ENCODE results near the gene ARHGEF1.

Gene ARHGEF1

DNA sequence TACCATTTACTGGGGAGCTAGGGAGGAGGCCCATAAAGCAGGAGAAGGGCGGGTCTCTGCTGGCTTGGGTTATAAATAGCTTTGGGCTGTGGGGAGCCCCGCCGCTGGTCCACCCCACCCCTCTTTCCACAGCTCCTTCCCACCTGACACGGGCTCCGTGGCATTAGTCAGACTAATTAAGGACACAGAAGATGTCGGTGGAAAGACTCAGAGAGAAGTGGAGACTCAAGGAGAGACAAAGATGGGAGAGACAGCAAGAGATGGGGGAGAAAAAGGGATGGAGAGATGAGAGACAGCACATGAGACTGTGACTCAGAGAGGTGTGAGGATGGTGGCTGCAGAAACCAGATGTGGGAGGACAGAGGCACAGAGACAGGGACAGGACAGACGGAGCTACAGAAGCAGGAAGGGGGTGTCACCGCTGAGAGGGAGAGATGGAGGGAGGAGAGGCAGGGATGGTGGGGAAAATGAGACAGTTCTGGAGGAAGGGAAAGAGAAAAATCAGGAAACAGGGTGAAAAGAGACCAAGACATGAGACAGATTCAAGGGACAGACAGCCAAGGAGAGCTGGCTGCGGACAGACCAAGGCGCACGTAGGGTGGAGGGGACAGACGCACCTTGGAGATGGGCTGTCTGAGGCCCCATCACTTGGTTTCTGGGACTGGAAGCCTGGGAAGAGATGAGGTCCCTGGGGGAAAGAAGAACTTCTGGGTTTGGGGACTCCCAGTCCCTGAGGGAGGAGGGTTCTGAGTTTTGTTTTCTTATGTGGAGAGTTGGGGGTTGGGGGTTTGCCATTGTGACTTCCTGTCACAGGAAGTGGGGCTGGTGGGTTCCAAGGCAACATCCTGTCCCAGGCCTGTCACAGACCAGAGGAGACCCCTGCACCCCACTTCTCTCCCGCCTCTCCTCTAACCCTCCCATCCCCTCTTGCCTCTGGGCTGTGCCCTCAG, 4.1 kb downstream of the ARHGEF1 start:
- DNase-seq = no peak

DNA sequence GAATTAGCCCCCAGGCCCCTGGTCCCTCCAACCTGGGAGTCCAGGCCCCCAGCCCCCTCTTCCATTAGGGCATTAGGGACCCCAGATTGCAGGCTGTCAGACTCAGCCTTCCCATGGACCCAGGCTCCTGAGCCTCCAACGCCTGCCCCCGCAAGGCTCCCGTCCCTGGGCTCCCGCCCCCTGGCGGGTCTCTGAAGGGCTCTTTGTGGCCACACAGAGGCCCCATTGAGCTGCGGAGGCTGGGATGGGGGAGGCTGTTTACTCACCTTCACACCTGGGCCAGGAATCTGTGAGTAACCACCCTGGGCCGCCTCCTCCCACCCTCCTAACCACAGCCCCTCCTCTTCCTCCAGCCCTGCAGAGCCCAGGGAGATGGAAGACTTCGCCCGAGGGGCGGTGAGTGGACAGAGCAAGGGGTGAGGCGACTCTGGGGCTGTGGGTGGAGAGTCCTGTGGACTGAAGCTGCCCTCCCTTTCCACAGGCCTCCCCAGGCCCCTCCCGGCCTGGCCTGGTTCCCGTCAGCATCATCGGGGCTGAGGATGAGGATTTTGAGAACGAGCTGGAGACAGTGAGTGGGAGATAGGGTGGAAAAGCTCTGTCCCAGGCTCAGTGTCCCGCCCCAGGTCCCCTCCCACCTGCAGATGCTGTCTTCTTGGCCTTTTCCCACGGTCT, 4.9 kb downstream of the ARHGEF1 start:
- DNase-seq = no peak

DNA sequence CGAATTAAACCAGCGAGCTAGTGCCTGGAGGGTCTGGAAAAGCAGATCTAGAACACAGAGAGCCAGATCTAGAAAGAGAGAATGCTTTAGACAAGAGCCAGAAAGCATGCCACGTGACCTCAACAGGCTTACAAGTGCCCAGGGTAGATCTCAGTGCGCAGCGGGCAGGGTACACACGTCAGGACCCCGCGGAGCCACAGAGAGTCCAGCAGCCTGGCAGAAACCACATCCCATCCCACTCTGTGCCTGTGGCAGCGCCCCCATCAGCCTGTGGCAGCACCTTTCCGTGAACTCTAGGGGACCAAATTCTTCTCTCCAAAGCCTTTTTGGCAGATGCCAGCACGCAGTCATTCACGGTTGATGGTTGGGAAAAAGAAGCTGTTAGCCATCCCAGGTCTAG, 5.9 kb downstream of the ARHGEF1 start:
- DNase-seq = no peak

- DNase-seq = no peak
Measured at GRCh38 chr19:41889896-41890295, 6.9 kb downstream of the ARHGEF1 start.

GRCh38 chr19:41890936-41891335, 8.0 kb downstream of the ARHGEF1 start:
- no peak for DNase-seq

DNA sequence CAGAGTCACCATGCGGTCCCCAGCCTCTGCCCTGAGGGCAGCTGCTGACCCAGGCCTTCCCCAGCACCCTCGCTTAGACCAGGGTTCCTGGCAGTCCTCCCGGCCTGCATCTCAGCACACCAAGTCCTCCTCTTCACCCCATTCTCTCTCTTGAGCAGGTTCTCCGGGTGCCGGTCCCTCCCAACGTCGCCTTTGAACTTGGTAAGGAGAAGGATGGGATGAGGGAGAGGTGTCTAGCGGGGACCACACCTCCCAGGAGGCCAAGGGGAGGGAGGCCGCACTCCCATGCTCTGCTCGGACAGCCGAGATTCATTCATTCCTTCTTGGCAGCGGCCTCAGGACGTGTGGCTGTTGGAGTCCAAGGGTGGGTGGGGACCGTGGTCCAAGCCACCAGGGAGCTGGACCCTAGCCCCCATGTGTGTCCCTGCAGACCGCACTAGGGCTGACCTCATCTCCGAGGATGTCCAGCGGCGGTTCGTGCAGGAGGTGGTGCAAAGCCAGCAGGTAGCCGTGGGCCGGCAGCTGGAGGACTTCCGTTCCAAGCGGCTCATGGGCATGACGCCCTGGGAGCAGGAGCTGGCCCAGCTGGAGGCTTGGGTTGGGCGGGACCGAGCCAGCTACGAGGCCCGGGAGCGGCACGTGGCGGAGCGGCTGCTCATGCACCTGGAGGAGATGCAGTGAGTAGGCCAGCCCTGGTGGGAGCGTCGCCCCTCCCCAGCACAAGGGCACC, 9.4 kb downstream of the ARHGEF1 start:
- no peak for DNase-seq

- DNase-seq = peak; percentile 48
Measured at GRCh38 chr19:41893899-41894298, 10.9 kb downstream of the ARHGEF1 start.

GRCh38 chr19:41894350-41894749, 11.4 kb downstream of the ARHGEF1 start:
- no peak for DNase-seq

GRCh38 chr19:41895745-41896580, 13.0 kb downstream of the ARHGEF1 start:
- DNase-seq = peak; percentile 79

- no peak for DNase-seq
Measured at GRCh38 chr19:41896581-41896942, 13.6 kb downstream of the ARHGEF1 start.

GRCh38 chr19:41897181-41897580, 14.2 kb downstream of the ARHGEF1 start:
- DNase-seq = no peak

DNA sequence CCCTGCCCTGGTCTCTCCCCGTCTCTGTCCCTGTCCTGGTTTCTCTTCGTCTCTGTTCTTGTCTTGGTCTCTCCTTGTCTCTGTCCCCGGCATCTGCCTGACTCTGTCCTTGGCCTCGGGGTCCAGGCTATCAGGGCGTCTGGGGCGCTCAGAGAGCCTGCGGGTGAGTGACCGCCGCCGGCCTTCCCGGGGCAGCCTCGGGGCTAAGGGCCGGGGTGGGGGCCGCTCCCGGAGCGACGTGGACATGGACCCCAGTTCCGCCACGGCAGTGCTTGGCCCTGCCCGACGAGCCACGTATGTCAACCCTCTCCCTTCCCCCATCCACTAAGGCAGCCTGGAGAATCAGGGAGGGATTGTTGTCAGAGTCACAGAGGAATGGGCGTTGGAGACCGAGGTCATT, 14.8 kb downstream of the ARHGEF1 start:
- no peak for DNase-seq

DNA sequence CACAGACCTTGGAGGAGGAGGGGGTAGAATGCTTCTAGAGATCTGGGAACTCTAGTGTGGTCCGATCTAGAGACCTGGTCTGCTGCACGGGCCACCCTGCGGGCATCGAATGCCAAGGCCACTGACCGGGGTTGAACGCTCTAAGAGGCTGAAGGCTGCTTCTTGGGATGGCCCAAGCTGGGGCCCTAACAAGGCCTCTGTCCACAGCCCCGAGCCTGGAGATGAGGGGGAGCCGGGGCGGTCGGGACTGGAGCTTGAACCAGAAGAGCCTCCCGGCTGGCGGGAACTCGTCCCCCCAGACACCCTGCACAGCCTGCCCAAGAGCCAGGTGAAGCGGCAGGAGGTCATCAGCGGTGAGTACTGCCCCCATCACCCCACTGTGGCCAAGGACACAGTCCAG, 15.3 kb downstream of the ARHGEF1 start:
- DNase-seq = no peak

GRCh38 chr19:41901707-41902360, 18.9 kb downstream of the ARHGEF1 start:
- DNase-seq = no peak

DNA sequence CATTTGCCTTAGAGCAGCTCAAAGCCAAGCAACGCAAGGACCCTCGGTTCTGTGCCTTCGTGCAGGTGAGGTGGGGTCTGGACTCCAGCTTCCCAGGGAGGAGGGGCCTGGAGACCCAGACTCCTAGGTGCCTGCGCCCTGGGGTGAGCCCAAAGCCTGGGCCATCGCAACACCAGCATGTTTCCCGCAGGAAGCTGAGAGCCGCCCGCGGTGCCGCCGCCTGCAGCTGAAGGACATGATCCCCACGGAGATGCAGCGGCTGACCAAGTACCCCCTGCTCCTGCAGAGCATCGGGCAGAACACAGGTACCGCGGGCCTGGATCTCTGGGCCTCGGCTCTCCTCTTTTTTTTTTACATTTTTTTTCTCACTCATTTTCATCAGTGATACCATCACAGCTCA, 19.6 kb downstream of the ARHGEF1 start:
- DNase-seq = no peak

- no peak for DNase-seq
Measured at GRCh38 chr19:41903193-41903953, 20.4 kb downstream of the ARHGEF1 start.

GRCh38 chr19:41904118-41904870, 21.3 kb downstream of the ARHGEF1 start:
- DNase-seq = no peak

DNA sequence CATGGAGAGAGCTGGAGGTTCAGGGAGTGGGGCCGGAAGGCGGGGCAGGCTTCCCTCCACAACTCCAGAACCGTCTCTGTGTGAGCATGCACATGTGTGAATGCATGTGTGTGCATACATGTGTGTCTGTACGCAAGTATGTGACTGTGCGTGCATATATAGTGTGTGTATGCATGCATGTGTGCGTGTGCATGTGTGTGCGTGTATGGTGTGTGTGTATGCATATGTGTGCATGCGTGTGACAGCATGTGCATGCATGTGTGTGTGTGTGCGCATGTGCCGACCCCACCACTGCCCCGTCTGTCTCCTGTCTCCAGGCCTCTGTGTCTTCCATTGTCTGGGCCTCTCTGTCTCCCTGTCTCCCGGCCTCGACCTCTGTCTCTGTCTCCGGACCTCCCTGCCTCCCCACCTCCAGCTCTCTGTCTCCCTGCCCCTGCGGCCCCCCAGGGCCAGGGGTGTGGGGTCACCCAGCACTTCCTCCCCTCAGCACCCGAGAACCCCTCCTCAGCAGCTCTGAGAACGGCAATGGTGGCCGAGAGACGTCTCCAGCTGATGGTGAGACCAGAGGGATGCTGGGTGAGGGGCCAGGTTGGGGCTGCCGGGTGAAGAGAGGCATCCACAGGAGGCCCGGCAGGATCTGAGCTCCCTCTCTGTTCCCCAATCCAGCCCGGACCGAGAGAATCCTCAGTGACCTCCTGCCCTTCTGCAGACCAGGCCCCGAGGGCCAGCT, 22.5 kb downstream of the ARHGEF1 start:
- DNase-seq = no peak

DNA sequence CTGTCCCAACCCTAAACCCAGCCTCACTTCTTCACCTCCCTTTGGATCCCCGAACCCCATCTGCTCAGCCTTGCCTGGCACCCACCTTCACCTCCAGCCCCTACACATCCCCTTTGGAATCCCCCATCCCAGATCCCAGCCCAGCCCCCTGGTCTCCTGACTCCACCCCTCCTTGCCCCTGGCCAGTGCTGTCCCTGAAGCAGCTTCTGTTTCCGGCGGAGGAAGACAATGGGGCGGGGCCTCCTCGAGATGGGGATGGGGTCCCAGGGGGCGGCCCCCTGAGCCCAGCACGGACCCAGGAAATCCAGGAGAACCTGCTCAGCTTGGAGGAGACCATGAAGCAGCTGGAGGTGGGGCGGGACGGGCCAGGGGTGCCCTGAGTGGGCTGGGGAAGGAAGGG, 23.3 kb downstream of the ARHGEF1 start:
- no peak for DNase-seq
